RWPE2 (cell line): ENCODE measurements around the gene ENTPD2.
A peak's percentile ranks its signal among the peaks of the same experiment; 100 is the strongest.

Experiments used
- ATAC-seq: fragments of 200-7000 bp; cut with Tn5 transposase; 3 replicates; pipeline ENCODE4 v1.9.1; 2021; ENCODE audit warnings: low read depth
- DNase-seq: peaks from one replicate; pipeline ENCODE4 v3.0.0-alpha.2; 2020; ENCODE audit warnings: low spot score
- H3K27ac ChIP-seq: fragments of 450-650 bp; 2 replicates; pipeline ENCODE4 v1.5.1; 2017; ENCODE audit warnings: mild to moderate bottlenecking; ENCODE audit not compliant: poor library complexity, severe bottlenecking
- H3K27me3 ChIP-seq: fragments of 250-450 bp; sonication (Bioruptor Pico); 2 replicates; pipeline ENCODE4 v1.5.1; 2021; ENCODE audit warnings: mild to moderate bottlenecking, moderate library complexity; ENCODE audit not compliant: insufficient read depth, poor library complexity, severe bottlenecking
- H3K36me3 ChIP-seq: fragments of 250-450 bp; sonication (Bioruptor Pico); 2 replicates; pipeline ENCODE4 v1.5.1; 2020; ENCODE audit warnings: low read depth, mild to moderate bottlenecking, moderate library complexity
- H3K4me1 ChIP-seq: fragments of 250-450 bp; sonication (Bioruptor Pico); 2 replicates; pipeline ENCODE4 v1.5.1; 2021; ENCODE audit warnings: mild to moderate bottlenecking, moderate library complexity; ENCODE audit not compliant: insufficient read depth, poor library complexity, severe bottlenecking
- H3K4me3 ChIP-seq: fragments of 250-450 bp; sonication (Bioruptor Pico); 2 replicates; pipeline ENCODE4 v1.5.1; 2021; ENCODE audit warnings: mild to moderate bottlenecking, moderate library complexity; ENCODE audit not compliant: severe bottlenecking
- H3K9me3 ChIP-seq: fragments of 250-450 bp; sonication (Bioruptor Pico); 2 replicates; pipeline ENCODE4 v1.5.1; 2021; ENCODE audit warnings: mild to moderate bottlenecking, moderate library complexity; ENCODE audit not compliant: severe bottlenecking
- CTCF ChIP-seq: fragments of 450-650 bp; IDR thresholded peaks from one replicate; pipeline ENCODE4 v1.5.1; 2017; ENCODE audit warnings: mild to moderate bottlenecking, moderate library complexity; ENCODE audit not compliant: poor library complexity, severe bottlenecking

The ENTPD2 gene

GRCh38 chr9:137029058-137029936 is 24.6 kb downstream of the ENTPD2 start:
- no peak overlapping the region for H3K27ac ChIP-seq
- H3K4me3 ChIP-seq = peak overlapping the region; percentile 40
- no peaks in the 10 kb centered on the region for H3K36me3 ChIP-seq
- TF ChIP-seq CTCF = peak; percentile 88
- H3K9me3 ChIP-seq = no peaks in the 10 kb centered on the region
- ATAC-seq = peak; percentile 68
- no peak for DNase-seq
- H3K4me1 ChIP-seq = no peaks in the 10 kb centered on the region
- no peaks in the 10 kb centered on the region for H3K27me3 ChIP-seq

GRCh38 chr9:137028263-137029057 is 25.4 kb downstream of the ENTPD2 start:
- ATAC-seq = peak; percentile 29
- H3K27me3 ChIP-seq = no peaks in the 10 kb centered on the region
- no peaks in the 10 kb centered on the region for H3K4me1 ChIP-seq
- H3K27ac ChIP-seq = no peak overlapping the region
- H3K36me3 ChIP-seq = no peaks in the 10 kb centered on the region
- DNase-seq = no peak
- no peaks in the 10 kb centered on the region for H3K9me3 ChIP-seq
- peak overlapping the region; percentile 40 for H3K4me3 ChIP-seq
- TF ChIP-seq CTCF = peak; percentile 56

- no peak for TF ChIP-seq CTCF
- peak within 1 kb of the TSS; percentile 40 for H3K4me3 ChIP-seq
- DNase-seq (no peak), ATAC-seq (no peak)
- no peaks in the 10 kb centered on the region for H3K27me3 ChIP-seq
- H3K27ac ChIP-seq = no peak within 1 kb of the TSS
- H3K4me1 ChIP-seq = no peaks in the 10 kb centered on the region
- no peaks in the 10 kb centered on the region for H3K36me3 ChIP-seq
- no peaks in the 10 kb centered on the region for H3K9me3 ChIP-seq
Observed at GRCh38 chr9:137027369-137028262, 26.2 kb downstream of the ENTPD2 start, which contains the start of gene ABCA2. ABCA2 (minus strand) TSS chr9:137028237; CDS start chr9:137028140, 97 bp downstream.

- Histone ChIP-seq H3K36me3 (no peaks in the 10 kb centered on the region), H3K27ac (no peak overlapping the region), H3K27me3 (no peaks in the 10 kb centered on the region), H3K4me3 (no peak overlapping the region), H3K4me1 (no peaks in the 10 kb centered on the region), H3K9me3 (no peaks in the 10 kb centered on the region)
- DNase-seq (no peak), ATAC-seq (no peak)
- no peak for TF ChIP-seq CTCF
Observed at GRCh38 chr9:137026828-137027227, 27.0 kb downstream of the ENTPD2 start.
